IPS-18c (cell line): ENCODE data around the gene GOLGA2.
A peak's percentile ranks its signal among the peaks of the same experiment; 100 is the strongest.

Experiments used
- H3K4me3 ChIP-seq: 2 replicates; pipeline ENCODE4 v1.7.0; 2013; ENCODE audit warnings: low read depth, mild to moderate bottlenecking, low read length, moderate library complexity; ENCODE audit not compliant: insufficient read depth
- H3K9me3 ChIP-seq: one replicate; pipeline ENCODE4 v1.6.1; 2013; ENCODE audit warnings: mild to moderate bottlenecking, low read length, moderate library complexity; ENCODE audit not compliant: control insufficient read depth, insufficient read depth

The GOLGA2 gene

GRCh38 chr9:128275198-128276007, at the start of gene GOLGA2:
Gene GOLGA2, minus strand, starts transcription at chr9:128276007. Its CDS starts 31 bp downstream, at chr9:128275976.
- no peaks in the 10 kb centered on the region for H3K9me3 ChIP-seq
- peak within 1 kb of the TSS; percentile 89 for H3K4me3 ChIP-seq

- H3K9me3 ChIP-seq = no peaks in the 10 kb centered on the region
- H3K4me3 ChIP-seq = no peak overlapping the region
Observed at GRCh38 chr9:128324401-128324800, 48.6 kb upstream of the GOLGA2 start.

GRCh38 chr9:128323791-128324190, 48.0 kb upstream of the GOLGA2 start:
- H3K4me3 ChIP-seq = peak overlapping the region; percentile 86
- no peaks in the 10 kb centered on the region for H3K9me3 ChIP-seq

- Histone ChIP-seq H3K4me3 (peak overlapping the region; percentile 86), H3K9me3 (no peaks in the 10 kb centered on the region)
Observed at GRCh38 chr9:128323212-128323730, 47.5 kb upstream of the GOLGA2 start.

- Histone ChIP-seq H3K9me3 (no peaks in the 10 kb centered on the region), H3K4me3 (peak within 1 kb of the TSS; percentile 86)
Observed at GRCh38 chr9:128322404-128323211, 46.8 kb upstream of the GOLGA2 start, which contains the start of the genes COQ4 and TRUB2. Gene COQ4, plus strand, starts transcription at chr9:128322839. Its CDS starts 20 bp downstream, at chr9:128322859. Gene TRUB2, minus strand, starts transcription at chr9:128322447. Its CDS starts 39 bp downstream, at chr9:128322408.

- peak overlapping the region; percentile 86 for H3K4me3 ChIP-seq
- H3K9me3 ChIP-seq = no peaks in the 10 kb centered on the region
Observed at GRCh38 chr9:128321879-128322403, 46.1 kb upstream of the GOLGA2 start.

- Histone ChIP-seq H3K9me3 (no peaks in the 10 kb centered on the region), H3K4me3 (peak overlapping the region; percentile 86)
Observed at GRCh38 chr9:128321343-128321742, 45.5 kb upstream of the GOLGA2 start.

GRCh38 chr9:128317629-128318028, 41.8 kb upstream of the GOLGA2 start:
- H3K4me3 ChIP-seq = no peak overlapping the region

GRCh38 chr9:128316421-128316820, 40.6 kb upstream of the GOLGA2 start:
- H3K9me3 ChIP-seq = peaks cover 4% of the 10 kb centered on the region
- no peak overlapping the region for H3K4me3 ChIP-seq

More at GRCh38 chr9:128317629-128318028, 41.8 kb upstream of the GOLGA2 start:
- peaks cover 4% of the 10 kb centered on the region for H3K9me3 ChIP-seq

GRCh38 chr9:128314697-128315096, 38.9 kb upstream of the GOLGA2 start:
- no peak overlapping the region for H3K4me3 ChIP-seq
- H3K9me3 ChIP-seq = peaks cover 4% of the 10 kb centered on the region

GRCh38 chr9:128310461-128310860, 34.7 kb upstream of the GOLGA2 start:
- Histone ChIP-seq H3K9me3 (peaks cover 4% of the 10 kb centered on the region), H3K4me3 (no peak overlapping the region)

- peaks cover 4% of the 10 kb centered on the region for H3K9me3 ChIP-seq
- H3K4me3 ChIP-seq = no peak overlapping the region
Observed at GRCh38 chr9:128309551-128309950, 33.7 kb upstream of the GOLGA2 start.

- H3K4me3 ChIP-seq = no peak overlapping the region
- no peaks in the 10 kb centered on the region for H3K9me3 ChIP-seq
Observed at GRCh38 chr9:128304971-128305288, 29.1 kb upstream of the GOLGA2 start.

- Histone ChIP-seq H3K9me3 (no peaks in the 10 kb centered on the region), H3K4me3 (no peak overlapping the region)
Observed at GRCh38 chr9:128304136-128304970, 28.5 kb upstream of the GOLGA2 start.

GRCh38 chr9:128298535-128299482, 23.0 kb upstream of the GOLGA2 start:
- Histone ChIP-seq H3K4me3 (no peak overlapping the region), H3K9me3 (no peaks in the 10 kb centered on the region)

- H3K4me3 ChIP-seq = no peak overlapping the region
- H3K9me3 ChIP-seq = no peaks in the 10 kb centered on the region
Observed at GRCh38 chr9:128297221-128297773, 21.5 kb upstream of the GOLGA2 start.
